ACC112 (cell line): ENCODE results near the gene CBY2.
A peak's percentile ranks its signal among the peaks of the same experiment; 100 is the strongest.
"Not testable (repeated sequence)": the region's sequence is repeated elsewhere in the genome, so short reads cannot be mapped to it uniquely, and the experiment has no call there.

ENCODE experiments used
- H2AFZ ChIP-seq: fragments of 200-600 bp; sonication (generic); one replicate; pipeline ENCODE4 v1.6.0; 2017; ENCODE audit warnings: antibody characterized with exemption, low read length; ENCODE audit not compliant: unreplicated experiment
- H3K27ac ChIP-seq: fragments of 200-600 bp; sonication (generic); 2 replicates; pipeline ENCODE4 v1.5.1; 2014; ENCODE audit warnings: low read depth, mild to moderate bottlenecking, antibody characterized with exemption, low read length, moderate library complexity
- H3K27me3 ChIP-seq: fragments of 200-600 bp; sonication (generic); 2 replicates; pipeline ENCODE4 v1.6.1; 2014; ENCODE audit warnings: mild to moderate bottlenecking, antibody characterized with exemption, low read length, moderate library complexity, mixed read lengths; ENCODE audit not compliant: insufficient read depth
- H3K36me3 ChIP-seq: fragments of 200-600 bp; sonication (generic); 2 replicates; pipeline ENCODE4 v1.6.1; 2016; ENCODE audit warnings: mild to moderate bottlenecking, antibody characterized with exemption, low read length, moderate library complexity, mixed read lengths; ENCODE audit not compliant: insufficient read depth
- H3K4me1 ChIP-seq: fragments of 200-600 bp; sonication (generic); one replicate; pipeline ENCODE4 v1.6.1; 2016; ENCODE audit warnings: low read length, mixed read lengths; ENCODE audit not compliant: insufficient read depth, unreplicated experiment, control insufficient read depth
- H3K4me3 ChIP-seq: fragments of 200-600 bp; sonication (generic); 2 replicates; pipeline ENCODE4 v1.5.1; 2014; ENCODE audit warnings: mild to moderate bottlenecking, low read depth, low read length
- H3K79me2 ChIP-seq: fragments of 200-600 bp; sonication (generic); one replicate; pipeline ENCODE4 v1.6.0; 2016; ENCODE audit warnings: low read length; ENCODE audit not compliant: control insufficient read depth, unreplicated experiment, insufficient read depth

The CBY2 gene, protein sequence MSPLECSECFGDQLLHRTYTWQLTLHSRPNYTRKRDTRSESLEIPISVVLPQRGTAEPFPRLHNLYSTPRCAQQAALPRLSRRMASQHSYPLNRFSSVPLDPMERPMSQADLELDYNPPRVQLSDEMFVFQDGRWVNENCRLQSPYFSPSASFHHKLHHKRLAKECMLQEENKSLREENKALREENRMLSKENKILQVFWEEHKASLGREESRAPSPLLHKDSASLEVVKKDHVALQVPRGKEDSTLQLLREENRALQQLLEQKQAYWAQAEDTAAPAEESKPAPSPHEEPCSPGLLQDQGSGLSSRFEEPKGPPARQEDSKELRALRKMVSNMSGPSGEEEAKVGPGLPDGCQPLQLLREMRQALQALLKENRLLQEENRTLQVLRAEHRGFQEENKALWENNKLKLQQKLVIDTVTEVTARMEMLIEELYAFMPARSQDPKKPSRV

DNA sequence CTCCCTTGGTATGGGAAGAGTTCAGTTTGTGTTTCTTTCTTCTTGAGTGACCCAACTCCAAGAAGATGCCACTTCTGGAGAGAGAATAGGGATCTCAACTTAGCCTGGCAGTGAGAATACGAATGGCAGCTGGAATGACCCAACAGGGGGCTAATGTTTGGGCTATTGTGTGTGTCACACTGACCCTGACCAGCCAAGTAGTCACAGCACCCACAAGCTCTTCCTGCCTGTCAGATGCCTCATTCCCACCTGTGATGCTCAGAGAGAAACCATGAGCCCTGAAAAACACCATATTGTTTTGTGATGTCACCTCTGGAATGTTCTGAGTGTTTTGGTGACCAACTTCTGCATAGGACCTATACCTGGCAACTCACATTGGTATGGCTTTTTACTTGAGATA lies at the start of gene CBY2:
CBY2 (plus strand) TSS at position 233 of the 400 bp plus-strand sequence; CDS start at position 304, 71 bp downstream.
- H2AFZ ChIP-seq = no peak within 1 kb of the TSS
- H3K27me3 ChIP-seq = peaks cover 84% of the 10 kb centered on the region
- H3K27ac ChIP-seq = no peak within 1 kb of the TSS
- no peaks in the 10 kb centered on the region for H3K79me2 ChIP-seq
- H3K4me3 ChIP-seq = no peak within 1 kb of the TSS
- no peaks in the 10 kb centered on the region for H3K4me1 ChIP-seq
- no peaks in the 10 kb centered on the region for H3K36me3 ChIP-seq

DNA sequence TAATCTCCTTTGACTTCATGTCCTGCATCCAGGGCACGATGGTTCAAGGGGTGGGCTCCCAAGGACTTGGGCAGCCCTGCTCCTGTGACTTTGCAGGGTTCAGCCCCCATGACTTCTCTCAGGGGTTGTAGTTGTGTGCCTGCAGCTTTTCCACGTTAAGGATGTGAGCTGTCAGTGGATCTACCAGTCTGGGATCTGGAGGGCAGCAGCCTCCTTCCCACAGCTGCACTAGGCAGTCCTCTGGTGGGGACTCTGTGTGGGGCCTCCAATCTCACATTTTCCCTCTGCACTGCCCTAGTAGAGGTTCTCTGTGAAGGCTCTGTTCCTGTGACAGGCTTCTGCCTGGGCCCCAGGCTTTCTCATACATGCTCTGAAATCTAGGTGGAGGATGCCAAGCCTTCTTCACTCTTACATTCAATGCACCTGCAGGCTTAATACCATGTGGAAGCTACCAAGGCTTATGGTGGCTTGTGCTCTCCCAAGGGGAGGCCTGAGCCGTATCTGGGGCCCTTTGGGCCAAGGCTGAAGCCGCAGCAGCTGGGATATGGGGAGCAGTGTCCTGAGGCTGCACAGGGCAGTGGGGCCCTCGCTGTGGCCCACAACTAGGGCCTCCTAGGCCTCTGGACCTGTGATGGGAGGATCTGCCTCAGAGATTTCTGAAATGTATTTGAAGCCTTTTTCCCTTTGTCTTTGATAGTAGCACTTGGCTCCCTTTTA lies 47.3 kb upstream of the CBY2 start:
- Histone ChIP-seq H3K4me3 (no peak overlapping the region), H2AFZ (no peak overlapping the region), H3K27me3 (0 out of 2 replicates have a peak, but pooled peaks cover 4% of the 10 kb centered on the region), H3K4me1 (peaks cover 13% of the 10 kb centered on the region), H3K79me2 (no peaks in the 10 kb centered on the region), H3K27ac (no peak overlapping the region), H3K36me3 (no peaks in the 10 kb centered on the region)

DNA sequence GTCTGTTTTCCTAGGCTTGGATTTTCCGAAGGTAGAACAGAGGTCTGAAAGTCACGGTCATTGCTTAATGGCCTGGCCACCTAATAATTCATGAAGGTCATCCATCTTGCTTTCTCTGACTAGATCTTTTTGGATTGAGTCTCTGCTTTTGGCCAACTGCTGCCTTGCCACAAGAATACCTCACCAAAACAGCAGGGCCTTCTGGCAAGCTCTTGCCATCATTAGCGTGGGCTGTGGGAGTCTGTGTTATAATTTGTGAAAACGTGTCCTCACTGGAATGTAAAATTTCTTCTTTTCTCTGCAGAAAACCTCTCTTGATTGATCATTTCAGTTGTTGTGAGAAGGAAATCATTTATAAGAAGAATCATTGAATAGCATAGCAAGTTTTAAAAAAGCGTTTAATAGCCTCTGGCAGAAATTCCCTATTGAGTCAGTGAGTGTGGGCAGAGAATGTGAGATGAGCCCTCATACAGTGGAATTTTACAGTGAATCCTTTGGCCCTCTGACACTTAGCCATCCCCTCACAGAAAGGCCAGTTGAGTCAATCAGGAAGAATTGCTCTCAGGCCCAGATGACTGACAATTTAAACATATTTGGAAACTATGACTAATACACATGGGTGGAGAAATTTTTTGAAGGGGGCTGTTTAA lies 43.4 kb upstream of the CBY2 start:
- peak overlapping the region; percentile 3; the same call in 1 of the 2 replicates for H3K4me3 ChIP-seq
- no peaks in the 10 kb centered on the region for H3K36me3 ChIP-seq
- no peaks in the 10 kb centered on the region for H3K27me3 ChIP-seq
- H2AFZ ChIP-seq = peak overlapping the region; percentile 53
- H3K4me1 ChIP-seq = peaks cover 13% of the 10 kb centered on the region
- peak overlapping the region; percentile 71 for H3K27ac ChIP-seq
- H3K79me2 ChIP-seq = no peaks in the 10 kb centered on the region

DNA sequence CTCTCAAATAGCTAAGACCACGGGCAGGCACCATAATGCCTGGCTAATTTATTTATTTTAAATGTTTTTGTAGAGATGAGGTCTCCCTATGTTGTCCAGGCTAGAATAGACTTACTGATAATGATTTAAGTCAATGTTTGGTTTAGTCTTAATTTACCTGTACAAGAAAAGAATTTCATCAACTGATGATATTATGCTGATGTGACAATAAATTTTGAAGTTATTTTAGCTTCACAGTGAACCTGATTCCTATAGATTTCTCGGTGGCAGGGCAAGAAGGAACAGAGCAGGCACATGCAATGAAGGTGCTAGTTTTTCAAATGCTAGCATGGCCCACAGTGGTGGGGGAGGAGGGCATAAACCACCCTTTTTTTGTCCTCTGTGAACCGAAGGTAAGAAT lies 42.6 kb upstream of the CBY2 start:
- Histone ChIP-seq H3K4me1 (peaks cover 13% of the 10 kb centered on the region), H3K79me2 (no peaks in the 10 kb centered on the region), H3K27me3 (no peaks in the 10 kb centered on the region), H2AFZ (no peak overlapping the region), H3K4me3 (no peak overlapping the region), H3K36me3 (no peaks in the 10 kb centered on the region), H3K27ac (no peak overlapping the region)

DNA sequence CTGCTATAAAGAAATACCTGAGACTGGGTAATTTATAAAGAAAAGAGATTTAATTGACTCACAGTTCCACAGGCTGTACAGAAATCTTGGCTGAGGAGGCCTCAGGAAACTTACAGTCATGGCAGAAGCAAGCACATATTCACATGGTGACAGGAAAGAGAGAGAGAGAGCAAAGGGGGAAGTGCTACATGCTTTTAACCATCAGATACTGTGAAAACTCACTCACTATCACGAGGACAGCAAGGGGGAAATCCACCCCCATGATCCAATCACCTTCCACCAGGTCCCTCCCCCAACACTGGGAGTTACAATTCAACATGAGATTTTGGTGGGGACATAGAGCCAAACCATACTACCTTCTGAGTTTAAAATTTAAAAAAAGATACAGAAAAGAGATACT lies 41.7 kb upstream of the CBY2 start:
- not testable (repeated sequence) for H3K27ac ChIP-seq, H3K79me2 ChIP-seq, H3K4me3 ChIP-seq, H2AFZ ChIP-seq, H3K36me3 ChIP-seq, H3K27me3 ChIP-seq
- H3K4me1 ChIP-seq = peaks cover 13% of the 10 kb centered on the region

DNA sequence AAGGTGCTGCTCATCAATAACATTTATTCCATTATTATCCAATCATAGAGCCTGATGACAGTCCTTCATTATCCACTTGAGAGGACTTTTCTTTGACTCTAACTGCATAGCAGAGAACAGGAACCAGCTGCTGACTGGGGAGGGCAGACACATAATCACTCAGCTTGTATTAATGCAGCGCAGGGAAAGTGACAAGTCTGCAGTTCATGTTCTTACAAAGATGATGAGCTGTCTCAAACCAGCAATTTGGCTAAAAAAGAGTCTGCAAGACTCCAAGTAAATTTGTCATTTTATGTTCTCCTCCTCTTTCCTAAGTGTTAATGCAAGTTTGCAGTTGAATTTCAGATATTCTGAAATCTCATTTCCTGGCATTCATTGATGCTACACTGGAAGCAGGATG lies 40.0 kb upstream of the CBY2 start:
- Histone ChIP-seq H3K4me1 (peaks cover 13% of the 10 kb centered on the region), H3K79me2 (no peaks in the 10 kb centered on the region), H2AFZ (no peak overlapping the region), H3K27ac (no peak overlapping the region), H3K4me3 (no peak overlapping the region), H3K36me3 (no peaks in the 10 kb centered on the region), H3K27me3 (no peaks in the 10 kb centered on the region)

DNA sequence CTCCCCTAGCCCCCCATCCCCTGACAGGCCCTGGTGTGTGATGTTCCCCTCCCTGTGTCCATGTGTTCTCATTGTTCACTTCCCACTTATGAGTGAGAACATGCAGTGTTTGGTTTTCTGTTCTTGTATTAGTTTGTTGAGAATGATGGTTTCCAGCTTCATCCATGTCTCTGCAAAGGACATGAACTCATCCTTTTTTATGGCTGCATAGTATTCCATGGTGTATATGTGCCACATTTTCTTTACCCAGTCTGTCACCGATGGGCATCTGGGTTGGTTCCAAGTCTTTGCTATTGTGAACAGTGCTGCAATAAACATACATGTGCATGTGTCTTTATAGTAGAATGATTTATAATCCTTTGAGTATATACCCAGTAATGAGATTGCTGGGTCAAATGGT lies 39.2 kb upstream of the CBY2 start:
- not testable (repeated sequence) for H3K27ac ChIP-seq, H3K79me2 ChIP-seq, H3K4me3 ChIP-seq, H3K27me3 ChIP-seq, H3K36me3 ChIP-seq, H2AFZ ChIP-seq
- peaks cover 13% of the 10 kb centered on the region for H3K4me1 ChIP-seq

DNA sequence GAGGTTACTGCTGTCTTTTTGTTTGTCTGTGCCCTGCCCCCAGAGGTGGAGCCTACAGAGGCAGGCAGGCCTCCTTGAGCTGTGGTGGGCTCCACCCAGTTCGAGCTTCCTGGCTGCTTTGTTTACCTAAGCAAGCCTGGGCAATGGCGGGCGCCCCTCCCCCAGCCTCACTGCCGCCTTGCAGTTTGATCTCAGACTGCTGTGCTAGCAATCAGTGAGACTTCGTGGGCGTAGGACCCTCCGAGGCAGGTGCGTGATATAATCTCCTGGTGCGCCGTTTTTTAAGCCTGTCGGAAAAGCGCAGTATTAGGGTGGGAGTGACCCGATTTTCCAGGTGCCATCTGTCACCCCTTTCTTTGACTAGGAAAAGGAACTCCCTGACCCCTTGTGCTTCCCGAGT lies 32.5 kb upstream of the CBY2 start:
- H3K79me2 ChIP-seq, H3K4me3 ChIP-seq, H3K27ac ChIP-seq, H3K36me3 ChIP-seq, H2AFZ ChIP-seq, H3K4me1 ChIP-seq: not testable (repeated sequence)
- H3K27me3 ChIP-seq = peaks cover 15% of the 10 kb centered on the region

DNA sequence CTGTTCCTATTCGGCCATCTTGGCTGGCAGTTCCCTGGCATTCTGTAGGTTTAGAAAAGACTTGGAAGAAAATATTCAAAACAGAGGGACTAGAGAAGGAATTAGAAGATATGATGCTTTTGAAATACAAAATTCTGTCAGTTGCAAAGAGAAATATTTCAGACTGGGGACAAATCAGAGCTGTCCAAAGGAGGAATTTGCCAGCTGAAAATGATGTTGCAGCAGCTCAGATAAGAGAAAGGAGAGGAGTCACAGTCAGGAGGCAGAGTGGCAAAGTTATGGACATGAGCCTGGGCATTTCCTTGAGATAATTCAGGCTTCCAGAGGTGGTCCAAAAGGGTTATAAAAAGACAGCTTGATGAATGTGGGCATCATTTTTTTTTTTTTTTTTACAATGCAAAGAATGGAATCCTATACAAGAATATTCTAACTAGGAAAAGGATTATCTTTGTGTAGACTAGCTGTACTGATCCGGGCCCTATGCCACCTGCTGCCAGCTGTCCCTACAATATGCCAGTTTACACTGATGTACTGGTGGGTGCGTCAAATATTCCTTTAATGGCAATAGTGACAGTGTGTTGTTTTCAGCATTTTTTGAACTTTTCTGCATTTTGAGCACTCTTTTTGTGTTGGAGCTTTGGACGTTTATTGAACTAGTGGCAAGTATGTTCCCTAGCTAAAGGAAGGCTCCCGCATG lies 31.8 kb upstream of the CBY2 start:
- H3K27me3 ChIP-seq = peaks cover 15% of the 10 kb centered on the region
- no peaks in the 10 kb centered on the region for H3K36me3 ChIP-seq
- no peak overlapping the region for H3K4me3 ChIP-seq
- H3K4me1 ChIP-seq = no peaks in the 10 kb centered on the region
- no peak overlapping the region for H3K27ac ChIP-seq
- no peaks in the 10 kb centered on the region for H3K79me2 ChIP-seq
- no peak overlapping the region for H2AFZ ChIP-seq

DNA sequence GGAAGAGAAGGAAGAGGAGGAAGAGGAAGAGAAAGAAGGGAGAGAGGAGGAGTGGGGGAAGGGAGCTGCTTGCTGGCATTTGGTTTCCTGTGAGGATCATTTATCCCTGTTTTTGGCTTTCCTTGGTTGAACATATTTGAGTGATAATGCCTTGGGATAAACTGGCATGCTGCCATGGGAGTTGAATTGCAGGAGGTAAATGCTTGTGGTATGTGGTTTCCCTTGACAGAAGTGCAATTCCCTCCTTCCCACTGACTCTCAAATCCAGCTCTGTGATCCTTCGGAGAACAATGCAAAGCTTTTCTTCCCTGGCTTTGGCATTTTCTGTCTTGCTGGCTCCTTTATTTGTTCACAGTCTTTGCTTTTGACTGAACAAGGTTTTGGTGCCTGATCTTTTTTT lies 27.2 kb upstream of the CBY2 start:
- H3K27me3 ChIP-seq = peaks cover 37% of the 10 kb centered on the region
- no peaks in the 10 kb centered on the region for H3K4me1 ChIP-seq
- H3K36me3 ChIP-seq = no peaks in the 10 kb centered on the region
- no peak overlapping the region for H3K4me3 ChIP-seq
- H3K27ac ChIP-seq = no peak overlapping the region
- no peaks in the 10 kb centered on the region for H3K79me2 ChIP-seq
- H2AFZ ChIP-seq = no peak overlapping the region
